ENCODE measurements around the gene RDX. TPM values are rescaled to one million over a fixed set of nuclear protein-coding genes. Genes with fewer than 3 reads are reported as not detected.

The RDX gene
- total RNA-seq, 1 donor from 2014 or later: 98.9 TPM

DNA sequence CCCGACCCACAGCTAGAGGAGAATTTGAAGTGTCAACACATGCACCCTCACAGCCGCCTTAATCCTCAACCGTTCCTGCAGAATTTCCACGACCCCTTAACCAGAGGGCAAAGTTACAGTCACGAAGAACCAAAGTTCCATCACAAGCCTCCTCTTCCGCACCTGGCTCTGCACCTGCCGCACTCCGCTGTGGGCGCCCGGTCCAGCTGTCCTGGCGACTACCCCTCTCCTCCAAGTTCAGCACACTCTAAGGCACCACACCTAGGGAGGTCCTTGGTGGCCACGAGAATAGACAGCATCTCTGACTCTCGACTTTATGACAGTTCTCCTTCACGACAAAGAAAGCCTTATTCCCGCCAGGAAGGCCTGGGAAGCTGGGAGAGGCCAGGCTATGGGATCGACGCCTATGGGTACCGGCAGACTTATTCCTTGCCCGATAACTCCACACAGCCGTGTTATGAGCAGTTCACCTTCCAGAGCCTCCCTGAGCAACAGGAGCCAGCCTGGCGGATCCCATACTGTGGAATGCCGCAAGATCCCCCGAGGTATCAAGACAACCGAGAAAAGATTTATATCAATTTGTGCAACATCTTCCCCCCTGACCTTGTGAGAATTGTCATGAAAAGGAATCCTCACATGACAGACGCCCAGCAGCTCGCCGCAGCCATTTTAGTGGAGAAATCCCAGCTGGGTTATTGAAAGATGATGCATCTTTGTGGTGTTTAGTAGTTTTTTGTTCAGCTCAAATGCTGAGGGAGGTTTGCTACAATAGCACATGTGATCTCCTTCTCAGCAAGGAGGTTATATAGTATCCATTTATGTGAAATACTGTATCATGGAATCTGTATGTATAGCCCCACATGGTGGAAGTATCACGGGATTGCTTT is 131.1 kb downstream of the RDX start:
- intact Hi-C loops (cut with micrococcal nuclease): no loop called here
- no peaks in the 10 kb centered on the region for H3K4me1 Mint-ChIP-seq (ENCODE audit: low read depth)
- no peak overlapping the region for H3K4me3 Mint-ChIP-seq
- no peak for DNase-seq (ENCODE audit: low spot score)
- no peaks in the 10 kb centered on the region for H3K36me3 Mint-ChIP-seq (ENCODE audit: low read depth)
- no peaks in the 10 kb centered on the region for H3K9me3 Mint-ChIP-seq
- peaks cover 11% of the 10 kb centered on the region for H3K27me3 Mint-ChIP-seq (ENCODE audit: insufficient read depth)
- H3K27ac Mint-ChIP-seq: no peak overlapping the region

DNA sequence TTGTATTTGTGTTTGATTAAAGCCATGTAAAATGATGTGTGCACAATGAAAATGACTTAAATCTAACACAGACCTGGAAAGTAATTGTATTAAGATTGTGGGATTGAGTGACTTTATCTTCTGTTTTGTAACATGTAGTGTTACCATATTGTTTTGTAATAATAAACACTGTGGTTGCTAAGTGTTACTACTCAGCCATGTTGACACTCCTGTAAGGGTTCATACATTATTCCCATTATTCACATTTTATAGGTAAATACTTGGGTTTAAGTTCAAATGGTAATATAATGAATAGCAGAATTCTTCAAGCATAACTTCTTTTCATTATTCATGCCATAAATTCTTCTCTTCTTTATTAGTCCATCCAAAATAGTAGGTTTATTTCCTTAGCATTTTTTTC is 134.2 kb downstream of the RDX start:
- Mint-ChIP-seq H3K36me3 (ENCODE audit: low read depth) (no peaks in the 10 kb centered on the region), H3K4me3 (no peak overlapping the region), H3K9me3 (no peaks in the 10 kb centered on the region), H3K27me3 (ENCODE audit: insufficient read depth) (peaks cover 14% of the 10 kb centered on the region), H3K27ac (no peak overlapping the region), H3K4me1 (ENCODE audit: low read depth) (no peaks in the 10 kb centered on the region)
- intact Hi-C loops (cut with micrococcal nuclease): no loop called here
- no peak for DNase-seq (ENCODE audit: low spot score)

DNA sequence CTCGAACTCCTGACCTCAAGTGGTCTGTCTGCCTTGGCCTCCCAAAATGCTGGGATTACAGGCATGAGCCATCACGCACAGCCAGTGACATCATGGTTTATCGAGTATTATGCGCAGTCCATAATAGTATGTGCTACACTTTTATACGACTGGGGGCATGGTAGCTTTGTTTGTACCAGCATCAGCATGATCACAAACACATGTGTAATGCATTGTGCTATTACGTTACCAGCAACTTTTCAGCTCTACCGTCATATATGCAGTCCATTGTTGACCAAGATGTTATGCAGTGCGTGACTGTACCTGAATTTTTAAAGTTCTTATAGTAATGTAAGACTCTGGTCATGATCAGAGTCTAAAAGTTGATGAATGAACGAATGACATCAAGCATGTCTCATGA is 135.4 kb downstream of the RDX start:
- intact Hi-C loops (cut with micrococcal nuclease): no loop called here
- H3K9me3 Mint-ChIP-seq: no peaks in the 10 kb centered on the region
- H3K4me1 Mint-ChIP-seq (ENCODE audit: low read depth): no peaks in the 10 kb centered on the region
- no peak for DNase-seq (ENCODE audit: low spot score)
- H3K27me3 Mint-ChIP-seq (ENCODE audit: insufficient read depth): peaks cover 10% of the 10 kb centered on the region
- H3K4me3 Mint-ChIP-seq: no peak overlapping the region
- H3K27ac Mint-ChIP-seq: no peak overlapping the region
- no peaks in the 10 kb centered on the region for H3K36me3 Mint-ChIP-seq (ENCODE audit: low read depth)

DNA sequence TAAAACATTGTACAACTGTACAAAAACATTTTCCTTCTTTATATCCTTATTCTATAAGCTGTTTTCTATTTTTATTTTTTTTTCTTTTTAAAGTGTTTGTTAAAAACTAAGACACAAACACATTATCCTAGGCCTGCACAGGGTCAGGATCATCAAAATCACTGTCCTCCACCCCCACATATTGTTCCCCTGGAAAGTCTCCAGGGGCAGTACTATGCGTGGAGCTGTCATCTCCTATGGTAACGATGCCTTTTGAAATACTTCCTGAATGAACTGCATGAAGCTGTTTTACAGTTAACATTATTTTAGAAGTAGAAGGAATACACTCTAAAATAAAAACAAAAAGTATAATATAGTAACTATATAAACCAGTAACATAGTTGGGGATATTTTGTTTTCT is 136.0 kb downstream of the RDX start:
- no peak overlapping the region for H3K27ac Mint-ChIP-seq
- H3K27me3 Mint-ChIP-seq (ENCODE audit: insufficient read depth): peaks cover 10% of the 10 kb centered on the region
- H3K4me1 Mint-ChIP-seq (ENCODE audit: low read depth): no peaks in the 10 kb centered on the region
- H3K4me3 Mint-ChIP-seq: no peak overlapping the region
- H3K36me3 Mint-ChIP-seq (ENCODE audit: low read depth): no peaks in the 10 kb centered on the region
- H3K9me3 Mint-ChIP-seq: no peaks in the 10 kb centered on the region
- intact Hi-C loops (cut with micrococcal nuclease): no loop called here
- DNase-seq (ENCODE audit: low spot score): no peak

DNA sequence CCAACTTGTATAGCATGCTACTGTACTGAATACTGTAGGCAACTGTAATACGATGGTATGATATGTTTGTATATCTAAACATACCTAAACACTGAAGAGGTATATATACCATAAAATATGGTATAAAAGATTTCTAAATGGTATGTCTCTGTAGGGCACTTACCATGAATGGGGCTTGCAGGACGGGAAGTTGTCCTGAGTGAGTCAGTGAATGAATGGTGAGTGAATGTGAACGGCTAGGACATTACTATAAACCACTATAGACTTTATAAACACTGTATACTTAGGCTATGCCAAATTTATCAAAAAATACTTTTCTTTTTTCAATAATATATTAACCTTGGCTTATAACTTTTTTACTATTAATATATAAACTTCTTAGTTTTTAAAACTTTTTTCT is 136.4 kb downstream of the RDX start:
- Mint-ChIP-seq H3K27ac (no peak overlapping the region), H3K27me3 (ENCODE audit: insufficient read depth) (peaks cover 10% of the 10 kb centered on the region), H3K4me3 (no peak overlapping the region), H3K9me3 (no peaks in the 10 kb centered on the region), H3K4me1 (ENCODE audit: low read depth) (no peaks in the 10 kb centered on the region), H3K36me3 (ENCODE audit: low read depth) (no peaks in the 10 kb centered on the region)
- DNase-seq (ENCODE audit: low spot score): no peak
- intact Hi-C loops (cut with micrococcal nuclease): no loop called here

DNA sequence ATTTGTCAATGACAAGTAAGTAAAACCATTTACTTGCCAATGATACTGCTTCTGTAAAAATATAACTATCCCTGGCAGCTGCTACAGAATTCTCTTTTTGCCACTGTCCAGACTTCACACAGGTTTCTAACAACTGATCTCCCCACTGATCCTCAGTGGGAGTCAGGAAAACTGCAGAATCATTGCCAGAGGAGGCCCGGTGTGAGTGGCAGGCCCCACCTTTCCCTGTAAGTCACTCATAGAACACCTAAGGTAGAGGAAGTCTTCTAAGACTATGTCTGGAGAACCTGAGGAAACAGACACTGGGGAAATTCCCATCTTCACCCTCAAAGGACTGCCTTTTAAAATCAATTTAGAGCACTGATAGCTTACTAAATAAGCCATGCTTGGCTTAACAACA is 136.9 kb downstream of the RDX start:
- no peak for DNase-seq (ENCODE audit: low spot score)
- intact Hi-C loops (cut with micrococcal nuclease): no loop called here
- H3K4me1 Mint-ChIP-seq (ENCODE audit: low read depth): no peaks in the 10 kb centered on the region

DNA sequence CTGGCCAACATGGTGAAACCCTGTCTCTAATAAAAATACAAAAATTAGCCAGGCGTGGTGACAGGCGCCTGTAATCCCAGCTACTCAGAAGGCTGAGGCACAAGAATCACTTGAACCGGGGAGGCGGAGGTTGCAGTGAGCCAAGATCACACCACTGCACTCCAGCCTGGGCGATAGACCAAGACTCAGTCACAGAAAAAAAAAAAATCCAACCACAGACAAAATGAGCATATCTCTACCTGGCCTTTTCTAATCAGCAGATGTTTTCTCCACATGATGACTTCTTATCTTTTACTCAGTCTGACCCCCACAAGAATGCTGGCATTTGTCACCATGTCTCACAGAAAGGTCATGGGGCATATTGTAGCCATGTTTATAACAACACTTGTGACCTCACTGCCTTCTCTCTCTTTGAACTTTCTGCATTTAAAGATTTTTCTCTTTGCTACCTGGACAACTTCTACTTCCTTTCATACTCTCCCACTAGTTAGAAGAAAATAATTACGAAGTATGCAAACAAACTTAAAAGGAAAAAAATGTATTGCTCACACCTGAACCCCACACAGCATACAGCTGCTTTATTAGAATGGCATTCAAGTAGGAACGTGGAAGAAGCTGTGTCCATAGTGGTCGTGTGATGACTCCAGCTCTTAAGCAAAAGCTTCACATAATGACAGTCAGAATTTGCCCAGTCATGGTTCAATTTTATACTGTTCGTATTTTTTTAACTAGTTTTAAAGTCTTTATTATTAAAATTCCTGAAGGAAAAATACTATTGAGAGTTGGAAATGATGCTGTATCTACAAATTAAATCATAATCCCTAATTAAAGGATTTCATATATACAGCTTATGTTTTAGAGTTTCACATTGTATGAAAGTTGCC is 137.9 kb downstream of the RDX start:
- Mint-ChIP-seq H3K4me1 (ENCODE audit: low read depth) (no peaks in the 10 kb centered on the region), H3K27ac (no peak overlapping the region), H3K4me3 (no peak overlapping the region), H3K36me3 (ENCODE audit: low read depth) (no peaks in the 10 kb centered on the region), H3K9me3 (no peaks in the 10 kb centered on the region), H3K27me3 (ENCODE audit: insufficient read depth) (peaks cover 10% of the 10 kb centered on the region)
- no peak for DNase-seq (ENCODE audit: low spot score)
- intact Hi-C loops (cut with micrococcal nuclease): no loop called here

More for the DNA sequence above, 136.9 kb downstream of the RDX start:
- no peaks in the 10 kb centered on the region for H3K36me3 Mint-ChIP-seq (ENCODE audit: low read depth)
- no peaks in the 10 kb centered on the region for H3K9me3 Mint-ChIP-seq
- peaks cover 10% of the 10 kb centered on the region for H3K27me3 Mint-ChIP-seq (ENCODE audit: insufficient read depth)
- no peak overlapping the region for H3K27ac Mint-ChIP-seq
- no peak overlapping the region for H3K4me3 Mint-ChIP-seq

DNA sequence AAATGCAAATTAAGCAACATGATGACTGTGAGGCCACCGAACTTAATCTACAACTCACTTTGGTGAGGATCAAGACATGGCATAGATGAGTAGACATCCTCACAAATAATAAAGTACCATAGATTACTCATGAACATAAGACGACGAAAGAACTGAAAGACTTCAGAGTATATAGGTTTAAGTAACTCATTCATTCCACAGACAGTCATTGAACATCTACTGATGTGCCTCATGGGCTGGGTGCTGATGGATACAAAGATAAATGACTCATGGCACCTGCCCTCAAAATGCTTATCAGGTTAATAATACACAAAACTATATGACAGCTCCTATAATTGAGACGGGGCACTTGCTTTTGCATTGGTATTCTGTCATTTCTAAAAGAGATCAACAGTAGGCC is 139.9 kb downstream of the RDX start:
- H3K9me3 Mint-ChIP-seq: no peaks in the 10 kb centered on the region

DNA sequence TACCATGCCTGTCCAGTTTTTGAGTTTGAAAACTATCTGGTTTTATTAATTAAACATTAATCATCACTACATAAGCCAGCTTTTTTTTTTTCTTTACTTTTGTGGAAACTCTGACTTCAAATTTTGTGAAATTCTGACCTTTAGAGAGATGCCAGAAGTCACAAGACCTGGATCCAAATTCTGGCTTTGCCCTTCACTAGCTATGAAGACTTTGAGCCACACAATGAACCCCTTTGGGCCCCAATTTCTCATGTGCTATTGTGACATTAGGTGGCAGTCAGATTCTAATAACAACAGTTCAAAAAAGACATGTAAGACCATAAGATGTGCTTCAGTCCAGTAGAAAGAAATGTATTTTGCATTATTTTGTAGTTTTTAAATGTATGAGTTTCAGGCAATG is 142.9 kb downstream of the RDX start:
- Mint-ChIP-seq H3K4me3 (no peak overlapping the region), H3K9me3 (no peaks in the 10 kb centered on the region), H3K27me3 (ENCODE audit: insufficient read depth) (peaks cover 11% of the 10 kb centered on the region)

More for the DNA sequence above, 139.9 kb downstream of the RDX start:
- H3K4me1 Mint-ChIP-seq (ENCODE audit: low read depth): no peaks in the 10 kb centered on the region
- no peak overlapping the region for H3K27ac Mint-ChIP-seq
- H3K36me3 Mint-ChIP-seq (ENCODE audit: low read depth): no peaks in the 10 kb centered on the region
- peaks cover 8% of the 10 kb centered on the region for H3K27me3 Mint-ChIP-seq (ENCODE audit: insufficient read depth)
- H3K4me3 Mint-ChIP-seq: no peak overlapping the region
- intact Hi-C loops (cut with micrococcal nuclease): no loop called here
- no peak for DNase-seq (ENCODE audit: low spot score)

DNA sequence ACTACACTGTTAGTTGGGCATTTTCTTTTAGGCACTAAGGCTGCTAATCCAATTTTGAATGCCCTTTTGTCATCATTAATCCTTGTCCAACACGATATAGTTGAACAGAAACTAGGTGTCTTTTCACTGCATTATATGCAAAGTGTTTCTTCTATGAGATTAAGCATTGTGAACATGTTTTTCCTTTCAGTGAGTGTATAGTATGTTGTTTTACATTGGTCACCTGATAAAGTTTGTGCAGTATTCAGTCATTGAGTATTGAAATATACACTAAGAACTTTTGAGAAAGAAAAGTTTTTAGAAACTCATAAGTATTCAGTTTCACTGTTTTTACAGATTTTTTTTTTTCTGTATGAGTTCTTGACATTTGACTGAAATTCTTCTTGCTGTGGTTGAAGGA is 144.2 kb downstream of the RDX start:
- Mint-ChIP-seq H3K4me1 (ENCODE audit: low read depth) (no peaks in the 10 kb centered on the region), H3K9me3 (no peaks in the 10 kb centered on the region), H3K36me3 (ENCODE audit: low read depth) (no peaks in the 10 kb centered on the region), H3K4me3 (no peak overlapping the region), H3K27me3 (ENCODE audit: insufficient read depth) (peaks cover 6% of the 10 kb centered on the region), H3K27ac (no peak overlapping the region)
- intact Hi-C loops (cut with micrococcal nuclease): no loop called here
- no peak for DNase-seq (ENCODE audit: low spot score)

More for the DNA sequence above, 142.9 kb downstream of the RDX start:
- DNase-seq (ENCODE audit: low spot score): no peak
- Mint-ChIP-seq H3K4me1 (ENCODE audit: low read depth) (no peaks in the 10 kb centered on the region), H3K27ac (no peak overlapping the region), H3K36me3 (ENCODE audit: low read depth) (no peaks in the 10 kb centered on the region)
- intact Hi-C loops (cut with micrococcal nuclease): no loop called here

DNA sequence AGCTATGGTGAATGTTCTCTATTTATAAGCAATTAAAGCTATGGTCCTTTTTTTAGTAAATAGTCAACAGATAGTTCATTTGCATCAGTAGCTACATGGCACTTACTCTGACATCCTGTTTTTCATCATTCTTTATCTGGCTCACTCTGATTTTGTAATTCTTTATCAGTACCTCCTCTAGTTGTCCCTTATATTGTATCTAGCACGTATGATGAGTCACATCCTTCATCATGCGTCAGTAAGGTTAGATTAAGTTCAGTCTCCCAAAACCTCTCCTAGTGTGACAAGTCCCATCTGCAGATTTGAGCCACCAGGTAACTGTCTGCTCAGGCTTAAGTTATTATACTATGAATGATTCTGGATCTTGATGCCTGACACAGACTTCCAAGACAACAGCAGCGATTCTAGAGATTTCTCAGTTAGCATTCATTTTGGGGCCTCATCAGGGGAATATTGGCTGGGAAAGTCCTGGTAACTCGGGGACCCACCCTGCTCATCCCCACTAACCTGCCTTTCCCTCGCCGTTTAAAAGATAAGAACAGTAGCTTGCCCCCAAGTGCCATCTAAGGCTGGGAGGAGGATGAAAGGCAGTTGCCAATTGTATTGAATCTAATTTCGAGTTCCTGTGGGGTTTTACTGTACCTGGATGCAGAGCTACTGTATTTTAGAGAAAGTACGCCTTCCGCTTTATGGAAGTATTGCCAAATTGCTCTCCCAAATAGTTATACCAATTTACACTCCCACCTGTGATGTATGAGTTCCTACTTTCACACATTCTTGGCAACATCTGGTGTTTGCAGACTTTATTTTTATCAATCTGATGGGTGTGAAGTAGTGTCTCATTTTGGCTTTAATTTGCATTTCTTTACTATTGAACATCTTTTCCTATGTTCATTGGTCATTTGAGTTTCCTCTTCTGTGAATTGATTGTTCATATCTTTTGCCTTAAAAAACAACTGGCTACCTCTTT is 147.4 kb downstream of the RDX start:
- Mint-ChIP-seq H3K4me1 (ENCODE audit: low read depth) (no peaks in the 10 kb centered on the region), H3K4me3 (no peak overlapping the region), H3K36me3 (ENCODE audit: low read depth) (no peaks in the 10 kb centered on the region), H3K27ac (no peak overlapping the region), H3K27me3 (ENCODE audit: insufficient read depth) (peaks cover 11% of the 10 kb centered on the region), H3K9me3 (no peaks in the 10 kb centered on the region)
- no peak for DNase-seq (ENCODE audit: low spot score)
- intact Hi-C loops (cut with micrococcal nuclease): no loop called here

DNA sequence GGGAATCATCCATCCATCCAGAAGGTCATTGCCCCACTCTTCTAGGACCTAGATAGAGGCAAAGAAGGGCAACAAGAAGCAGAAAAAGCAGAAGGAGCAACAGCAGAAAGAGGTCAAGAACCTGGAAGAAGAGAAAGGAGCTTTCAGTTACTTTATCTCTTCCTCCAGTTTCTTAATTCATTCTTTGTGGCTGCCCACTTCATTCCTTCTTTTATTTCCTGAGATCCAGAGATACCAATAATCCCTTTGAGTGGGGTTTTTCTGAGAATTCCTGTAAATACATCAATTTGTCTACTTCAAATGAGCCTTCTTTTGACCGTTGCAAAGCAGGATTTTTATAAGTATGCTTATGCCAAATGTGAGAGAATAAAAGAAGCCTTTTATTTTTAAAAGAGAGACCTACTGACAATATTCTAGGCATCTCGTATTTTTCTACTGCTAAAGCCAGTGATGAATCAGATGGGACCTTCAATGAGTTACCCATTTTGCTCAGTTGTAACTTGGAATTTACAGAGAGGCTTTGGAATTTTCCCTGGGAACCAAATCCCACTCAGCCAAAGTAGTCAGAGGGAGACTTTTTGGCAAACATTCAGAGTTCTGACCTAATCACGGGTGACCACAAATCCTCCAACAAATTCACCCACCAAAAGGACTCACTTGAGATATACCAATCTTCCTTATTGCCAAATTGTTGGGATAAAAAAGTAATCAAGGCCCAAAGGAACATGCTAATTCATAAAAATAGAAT is 148.3 kb downstream of the RDX start:
- no peak for DNase-seq (ENCODE audit: low spot score)
- H3K36me3 Mint-ChIP-seq (ENCODE audit: low read depth): no peaks in the 10 kb centered on the region
- no peaks in the 10 kb centered on the region for H3K9me3 Mint-ChIP-seq
- no peaks in the 10 kb centered on the region for H3K4me1 Mint-ChIP-seq (ENCODE audit: low read depth)
- intact Hi-C loops (cut with micrococcal nuclease): no loop called here
- H3K27ac Mint-ChIP-seq: no peak overlapping the region
- H3K27me3 Mint-ChIP-seq (ENCODE audit: insufficient read depth): peaks cover 11% of the 10 kb centered on the region
- no peak overlapping the region for H3K4me3 Mint-ChIP-seq
